HEK293 (cell line): ENCODE measurements around the gene TMEM222.

ENCODE experiments used
- BCL11A ChIP-seq: fragments of 450-650 bp; formaldehyde crosslinking; IDR thresholded peaks from 2 replicates; pipeline ENCODE4 v1.5.1; 2016; ENCODE audit warnings: low read depth, missing biosample characterization, missing genetic modification characterization
- GLIS2 ChIP-seq: fragments of 450-650 bp; formaldehyde crosslinking; IDR thresholded peaks from 2 replicates; pipeline ENCODE4 v1.5.1; 2016; ENCODE audit warnings: missing biosample characterization, missing genetic modification characterization
- HIC1 ChIP-seq: fragments of 450-650 bp; formaldehyde crosslinking; IDR thresholded peaks from 2 replicates; pipeline ENCODE4 v1.5.1; 2016; ENCODE audit warnings: missing biosample characterization, missing genetic modification characterization
- KLF9 ChIP-seq: fragments of 450-650 bp; formaldehyde crosslinking; IDR thresholded peaks from 2 replicates; pipeline ENCODE4 v1.5.1; 2016; ENCODE audit warnings: missing biosample characterization, missing genetic modification characterization, low read depth
- MZF1 ChIP-seq: fragments of 450-650 bp; formaldehyde crosslinking; IDR thresholded peaks from 2 replicates; pipeline ENCODE4 v1.5.1; 2017; ENCODE audit warnings: missing biosample characterization, missing genetic modification characterization, borderline replicate concordance
- OSR2 ChIP-seq: fragments of 450-650 bp; formaldehyde crosslinking; IDR thresholded peaks from 2 replicates; pipeline ENCODE4 v1.5.1; 2016; ENCODE audit warnings: missing biosample characterization, missing genetic modification characterization
- PRDM1 ChIP-seq: fragments of 450-650 bp; formaldehyde crosslinking; IDR thresholded peaks from 2 replicates; pipeline ENCODE4; 2016; ENCODE audit warnings: missing biosample characterization, missing genetic modification characterization
- PRDM4 ChIP-seq: fragments of 450-650 bp; formaldehyde crosslinking; IDR thresholded peaks from 2 replicates; pipeline ENCODE4 v1.5.1; 2017; ENCODE audit warnings: missing biosample characterization, missing genetic modification characterization
- SCRT1 ChIP-seq: fragments of 450-650 bp; formaldehyde crosslinking; IDR thresholded peaks from 2 replicates; pipeline ENCODE4 v1.5.1; 2016; ENCODE audit warnings: missing biosample characterization, missing genetic modification characterization, borderline replicate concordance
- SETDB1 ChIP-seq: IDR thresholded peaks from one replicate; pipeline ENCODE4 v1.6.1; 2017; ENCODE audit warnings: mild to moderate bottlenecking, low read length, moderate library complexity, mixed read lengths; ENCODE audit not compliant: insufficient read length
- ZBTB20 ChIP-seq: fragments of 450-650 bp; formaldehyde crosslinking; IDR thresholded peaks from 2 replicates; pipeline ENCODE4 v1.5.1; 2016; ENCODE audit warnings: missing biosample characterization, missing genetic modification characterization
- ZEB2 ChIP-seq: fragments of 450-650 bp; formaldehyde crosslinking; IDR thresholded peaks from 2 replicates; pipeline ENCODE4 v1.5.1; 2016; ENCODE audit warnings: missing biosample characterization, missing genetic modification characterization
- ZFHX2 ChIP-seq: fragments of 450-650 bp; formaldehyde crosslinking; conservative IDR thresholded peaks from 2 replicates; pipeline ENCODE4 v1.5.1; 2016; ENCODE audit warnings: missing biosample characterization, missing genetic modification characterization
- ZFP69B ChIP-seq: fragments of 450-650 bp; formaldehyde crosslinking; IDR thresholded peaks from 2 replicates; pipeline ENCODE4 v1.5.1; 2016; ENCODE audit warnings: missing biosample characterization, missing genetic modification characterization
- ZNF341 ChIP-seq: fragments of 450-650 bp; formaldehyde crosslinking; IDR thresholded peaks from 2 replicates; pipeline ENCODE4; 2016; ENCODE audit warnings: low read depth, missing biosample characterization, missing genetic modification characterization
- ZNF366 ChIP-seq: fragments of 450-650 bp; formaldehyde crosslinking; conservative IDR thresholded peaks from 2 replicates; pipeline ENCODE4 v1.5.1; 2016; ENCODE audit warnings: missing biosample characterization, missing genetic modification characterization
- ZNF518A ChIP-seq: fragments of 450-650 bp; formaldehyde crosslinking; conservative IDR thresholded peaks from 2 replicates; pipeline ENCODE4 v1.5.1; 2016; ENCODE audit warnings: low read depth, missing biosample characterization, missing genetic modification characterization
- ZNF561 ChIP-seq: fragments of 450-650 bp; IDR thresholded peaks from 2 replicates; pipeline ENCODE4 v1.5.1; 2018; ENCODE audit warnings: missing biosample characterization, missing genetic modification characterization, borderline replicate concordance
- ZNF747 ChIP-seq: fragments of 450-650 bp; formaldehyde crosslinking; IDR thresholded peaks from 2 replicates; pipeline ENCODE4 v1.5.1; 2016; ENCODE audit warnings: missing biosample characterization, missing genetic modification characterization
- ZNF791 ChIP-seq: fragments of 450-650 bp; formaldehyde crosslinking; IDR thresholded peaks from 2 replicates; pipeline ENCODE4 v1.5.1; 2016; ENCODE audit warnings: missing biosample characterization, missing genetic modification characterization
- ZNF843 ChIP-seq: fragments of 450-650 bp; formaldehyde crosslinking; IDR thresholded peaks from 2 replicates; pipeline ENCODE4 v1.5.1; 2016; ENCODE audit warnings: missing biosample characterization, missing genetic modification characterization
- TF ChIP-seq, protein P1 (sequence below): fragments of 450-650 bp; formaldehyde crosslinking; IDR thresholded peaks from 2 replicates; pipeline ENCODE4 v1.5.1; 2017; ENCODE audit warnings: missing biosample characterization, missing genetic modification characterization
- TF ChIP-seq, protein P2 (sequence below): fragments of 450-650 bp; formaldehyde crosslinking; IDR thresholded peaks from 2 replicates; pipeline ENCODE4 v1.5.1; 2016; ENCODE audit warnings: missing biosample characterization, missing genetic modification characterization

The TMEM222 gene

GRCh38 chr1:27348861-27349783 is 27.2 kb downstream of the TMEM222 start (continued):
- TF ChIP-seq, protein P1, sequence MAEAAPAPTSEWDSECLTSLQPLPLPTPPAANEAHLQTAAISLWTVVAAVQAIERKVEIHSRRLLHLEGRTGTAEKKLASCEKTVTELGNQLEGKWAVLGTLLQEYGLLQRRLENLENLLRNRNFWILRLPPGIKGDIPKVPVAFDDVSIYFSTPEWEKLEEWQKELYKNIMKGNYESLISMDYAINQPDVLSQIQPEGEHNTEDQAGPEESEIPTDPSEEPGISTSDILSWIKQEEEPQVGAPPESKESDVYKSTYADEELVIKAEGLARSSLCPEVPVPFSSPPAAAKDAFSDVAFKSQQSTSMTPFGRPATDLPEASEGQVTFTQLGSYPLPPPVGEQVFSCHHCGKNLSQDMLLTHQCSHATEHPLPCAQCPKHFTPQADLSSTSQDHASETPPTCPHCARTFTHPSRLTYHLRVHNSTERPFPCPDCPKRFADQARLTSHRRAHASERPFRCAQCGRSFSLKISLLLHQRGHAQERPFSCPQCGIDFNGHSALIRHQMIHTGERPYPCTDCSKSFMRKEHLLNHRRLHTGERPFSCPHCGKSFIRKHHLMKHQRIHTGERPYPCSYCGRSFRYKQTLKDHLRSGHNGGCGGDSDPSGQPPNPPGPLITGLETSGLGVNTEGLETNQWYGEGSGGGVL (tag by site-specific recombination) = peak; percentile 53; the same call in 1 of the 2 replicates
- peak; percentile 53 for TF ChIP-seq ZFHX2
- 0 out of 2 replicates have a peak, but pooled peaks have one; percentile 5 for TF ChIP-seq ZNF843 (tag by site-specific recombination)
- TF ChIP-seq KLF9 (tag by site-specific recombination) = 0 out of 2 replicates have a peak, but pooled peaks have one; percentile 27
- no peak for TF ChIP-seq PRDM1 (tag by site-specific recombination)
- no peak for TF ChIP-seq ZNF747 (tag by site-specific recombination)
- TF ChIP-seq HIC1 (tag by site-specific recombination) = peak; percentile 39; the same call in 1 of the 2 replicates
- TF ChIP-seq OSR2 (tag by site-specific recombination) = peak; percentile 31; the same call in 1 of the 2 replicates
- TF ChIP-seq ZNF366 = no peak
- no peak for TF ChIP-seq MZF1 (tag by site-specific recombination)
- no peak for TF ChIP-seq ZNF791 (tag by site-specific recombination)
- TF ChIP-seq ZFP69B = peak; percentile 55; the same call in 1 of the 2 replicates
- TF ChIP-seq PRDM4 (tag by site-specific recombination) = 0 out of 2 replicates have a peak, but pooled peaks have one; percentile 7
- peak; percentile 90 for TF ChIP-seq SCRT1
- peak; percentile 74 for TF ChIP-seq ZNF341 (tag by site-specific recombination)
- peak; percentile 71 for TF ChIP-seq GLIS2 (tag by site-specific recombination)
- no peak for TF ChIP-seq SETDB1
- TF ChIP-seq ZEB2 = peak; percentile 48; the same call in 1 of the 2 replicates
- TF ChIP-seq, protein P2, sequence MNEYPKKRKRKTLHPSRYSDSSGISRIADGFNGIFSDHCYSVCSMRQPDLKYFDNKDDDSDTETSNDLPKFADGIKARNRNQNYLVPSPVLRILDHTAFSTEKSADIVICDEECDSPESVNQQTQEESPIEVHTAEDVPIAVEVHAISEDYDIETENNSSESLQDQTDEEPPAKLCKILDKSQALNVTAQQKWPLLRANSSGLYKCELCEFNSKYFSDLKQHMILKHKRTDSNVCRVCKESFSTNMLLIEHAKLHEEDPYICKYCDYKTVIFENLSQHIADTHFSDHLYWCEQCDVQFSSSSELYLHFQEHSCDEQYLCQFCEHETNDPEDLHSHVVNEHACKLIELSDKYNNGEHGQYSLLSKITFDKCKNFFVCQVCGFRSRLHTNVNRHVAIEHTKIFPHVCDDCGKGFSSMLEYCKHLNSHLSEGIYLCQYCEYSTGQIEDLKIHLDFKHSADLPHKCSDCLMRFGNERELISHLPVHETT (tag by site-specific recombination) = 0 out of 2 replicates have a peak, but pooled peaks have one; percentile 18
- TF ChIP-seq ZNF518A (tag by site-specific recombination) = no peak
- TF ChIP-seq ZBTB20 (tag by site-specific recombination) = peak; percentile 70
- TF ChIP-seq BCL11A (tag by site-specific recombination) = peak; percentile 100
- peak; percentile 57; the same call in 1 of the 2 replicates for TF ChIP-seq ZNF561 (tag by site-specific recombination)
